ENCODE measurements around the gene ALK.

ALK gene

GRCh38 chr2:29229640-29230039, 691.7 kb downstream of the ALK start:
- DNase-seq, result no peak

- DNase-seq, result no peak
Observed at GRCh38 chr2:29228947-29229346, 692.4 kb downstream of the ALK start.

GRCh38 chr2:29227935-29228675, 693.3 kb downstream of the ALK start:
- DNase-seq, result peak; percentile 66

- DNase-seq, result no peak
Observed at GRCh38 chr2:29226808-29227207, 694.6 kb downstream of the ALK start.

- no peak for DNase-seq
Observed at GRCh38 chr2:29226375-29226774, 695.0 kb downstream of the ALK start.

- DNase-seq, result no peak
Observed at GRCh38 chr2:29225814-29226213, 695.6 kb downstream of the ALK start.

GRCh38 chr2:29224693-29225551, 696.5 kb downstream of the ALK start:
- no peak for DNase-seq

GRCh38 chr2:29223851-29224692, 697.3 kb downstream of the ALK start:
- DNase-seq, result peak; percentile 95

GRCh38 chr2:29223257-29223656, 698.1 kb downstream of the ALK start:
- no peak for DNase-seq

GRCh38 chr2:29222381-29223179, 698.8 kb downstream of the ALK start:
- DNase-seq, result no peak

GRCh38 chr2:29220506-29221270, 700.7 kb downstream of the ALK start:
- no peak for DNase-seq

GRCh38 chr2:29219374-29219773, 702.0 kb downstream of the ALK start:
- DNase-seq, result no peak

GRCh38 chr2:29218550-29219125, 702.7 kb downstream of the ALK start:
- no peak for DNase-seq

- DNase-seq, result no peak
Observed at GRCh38 chr2:29218071-29218470, 703.3 kb downstream of the ALK start.

- DNase-seq, result no peak
Observed at GRCh38 chr2:29216609-29216909, 704.8 kb downstream of the ALK start.

- no peak for DNase-seq
Observed at GRCh38 chr2:29215739-29216608, 705.4 kb downstream of the ALK start.

GRCh38 chr2:29215073-29215472, 706.3 kb downstream of the ALK start:
- DNase-seq, result no peak

GRCh38 chr2:29213888-29214291, 707.5 kb downstream of the ALK start:
- no peak for DNase-seq

- no peak for DNase-seq
Observed at GRCh38 chr2:29212009-29212408, 709.4 kb downstream of the ALK start.

GRCh38 chr2:29209551-29209950, 711.8 kb downstream of the ALK start:
- no peak for DNase-seq

Data from DMS79 treated with DMSO at 0.1 percent for 48 hours (cell line).